Activated T-helper 2 cell treated with anti-CD3 and anti-CD28 coated beads, Interferon-gamma antibody, Interleukin-2, Interleukin-4, amounts not matched to agents 10 μg/mL and 5 μg/mL and 100 μg/mL, durations not matched to agents 14 hours and 24 hours and 36 hours (primary cell): ENCODE results near the gene UFD1. TPM values are rescaled to one million over a fixed set of nuclear protein-coding genes. Genes with fewer than 3 reads are reported as not detected.

ENCODE experiments used
- DNase-seq: peaks from one replicate; pipeline ENCODE4 v3.0.0; 2021; ENCODE audit warnings: low spot score
- H3K27ac Mint-ChIP-seq: one replicate; pipeline ENCODE4 v1.8.0; 2021; ENCODE audit warnings: mixed read lengths
- H3K27me3 Mint-ChIP-seq: one replicate; pipeline ENCODE4 v1.8.0; 2021; ENCODE audit warnings: low read depth, mixed read lengths
- H3K36me3 Mint-ChIP-seq: one replicate; pipeline ENCODE4 v1.8.0; 2021; ENCODE audit warnings: low read depth, mixed read lengths
- H3K4me1 Mint-ChIP-seq: one replicate; pipeline ENCODE4 v1.8.0; 2021; ENCODE audit warnings: low read depth, mixed read lengths
- H3K4me3 Mint-ChIP-seq: one replicate; pipeline ENCODE4 v1.8.0; 2021; ENCODE audit warnings: low read depth, mild to moderate bottlenecking, moderate library complexity, mixed read lengths
- H3K9me3 Mint-ChIP-seq: one replicate; pipeline ENCODE4 v1.8.0; 2021; ENCODE audit warnings: mixed read lengths
- intact Hi-C: fragments of 100-400 bp; cut with micrococcal nuclease; formaldehyde crosslinking; loops from one replicate; pipeline ENCODE4 v1.15.1; 2023
- total RNA-seq: library from RNA; stranded (reverse); gene quantifications from 2 replicates; pipeline ENCODE4 v1.2.3, GENCODE V29; 2022

The UFD1 gene
- total RNA-seq, 1 donor from 2014 or later: 103 TPM

GRCh38 chr22:19471572-19471971 lies 7.4 kb downstream of the UFD1 start:
- H3K27ac Mint-ChIP-seq: no peak overlapping the region
- H3K36me3 Mint-ChIP-seq: peaks cover 83% of the 10 kb centered on the region
- DNase-seq: no peak
- H3K4me1 Mint-ChIP-seq: peaks cover 7% of the 10 kb centered on the region
- intact Hi-C loops: loop anchor here (10.0 kb wide), 1 partner anchor 327 kb away; the partner anchor contains the start of gene ESS2
- no peaks in the 10 kb centered on the region for H3K27me3 Mint-ChIP-seq
- no peak overlapping the region for H3K4me3 Mint-ChIP-seq
- H3K9me3 Mint-ChIP-seq: no peaks in the 10 kb centered on the region

DNA sequence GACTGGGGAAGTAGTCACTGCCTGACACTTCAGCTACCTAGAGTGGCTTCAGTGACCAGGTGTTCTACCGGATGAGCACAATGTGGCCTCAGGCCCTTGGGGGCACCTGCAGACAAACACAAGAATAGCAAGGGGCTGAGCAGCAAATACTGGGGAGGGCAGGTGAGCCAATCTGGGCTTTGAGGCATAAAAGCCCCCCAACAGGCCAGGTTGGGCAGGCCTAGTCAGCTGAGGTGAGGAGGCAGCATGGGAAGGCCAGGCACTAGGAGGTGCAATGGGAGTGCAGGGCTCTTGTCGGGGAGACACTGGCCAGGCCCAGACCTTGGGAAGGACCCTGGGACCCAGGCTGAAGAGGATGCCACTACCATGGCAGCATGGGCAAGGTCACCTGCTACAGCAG lies 9.0 kb downstream of the UFD1 start:
- intact Hi-C loops: loop anchor here (10.0 kb wide), 1 partner anchor 325 kb away; the partner anchor contains the start of gene ESS2
- Mint-ChIP-seq H3K36me3 (peaks cover 84% of the 10 kb centered on the region), H3K4me3 (no peak overlapping the region), H3K27ac (no peak overlapping the region), H3K9me3 (no peaks in the 10 kb centered on the region), H3K27me3 (no peaks in the 10 kb centered on the region), H3K4me1 (no peaks in the 10 kb centered on the region)
- no peak for DNase-seq

GRCh38 chr22:19469421-19469820 lies 9.6 kb downstream of the UFD1 start:
- Mint-ChIP-seq H3K4me3 (no peak overlapping the region), H3K9me3 (no peaks in the 10 kb centered on the region), H3K4me1 (no peaks in the 10 kb centered on the region), H3K27ac (no peak overlapping the region), H3K36me3 (peaks cover 87% of the 10 kb centered on the region), H3K27me3 (no peaks in the 10 kb centered on the region)
- DNase-seq: no peak
- intact Hi-C loops: no loop called here

- H3K9me3 Mint-ChIP-seq: no peaks in the 10 kb centered on the region
- no peak for DNase-seq
- no peak overlapping the region for H3K27ac Mint-ChIP-seq
- intact Hi-C loops: no loop called here
- H3K27me3 Mint-ChIP-seq: no peaks in the 10 kb centered on the region
- no peak overlapping the region for H3K4me3 Mint-ChIP-seq
- no peaks in the 10 kb centered on the region for H3K4me1 Mint-ChIP-seq
- peaks cover 84% of the 10 kb centered on the region for H3K36me3 Mint-ChIP-seq
Observed at GRCh38 chr22:19467912-19468311, 11.1 kb downstream of the UFD1 start.

- no peak for DNase-seq
- H3K9me3 Mint-ChIP-seq: no peaks in the 10 kb centered on the region
- peaks cover 79% of the 10 kb centered on the region for H3K36me3 Mint-ChIP-seq
- no peak overlapping the region for H3K4me3 Mint-ChIP-seq
- H3K4me1 Mint-ChIP-seq: no peaks in the 10 kb centered on the region
- no peaks in the 10 kb centered on the region for H3K27me3 Mint-ChIP-seq
- no peak overlapping the region for H3K27ac Mint-ChIP-seq
- intact Hi-C loops: no loop called here
Observed at GRCh38 chr22:19466848-19467752, 11.9 kb downstream of the UFD1 start.

DNA sequence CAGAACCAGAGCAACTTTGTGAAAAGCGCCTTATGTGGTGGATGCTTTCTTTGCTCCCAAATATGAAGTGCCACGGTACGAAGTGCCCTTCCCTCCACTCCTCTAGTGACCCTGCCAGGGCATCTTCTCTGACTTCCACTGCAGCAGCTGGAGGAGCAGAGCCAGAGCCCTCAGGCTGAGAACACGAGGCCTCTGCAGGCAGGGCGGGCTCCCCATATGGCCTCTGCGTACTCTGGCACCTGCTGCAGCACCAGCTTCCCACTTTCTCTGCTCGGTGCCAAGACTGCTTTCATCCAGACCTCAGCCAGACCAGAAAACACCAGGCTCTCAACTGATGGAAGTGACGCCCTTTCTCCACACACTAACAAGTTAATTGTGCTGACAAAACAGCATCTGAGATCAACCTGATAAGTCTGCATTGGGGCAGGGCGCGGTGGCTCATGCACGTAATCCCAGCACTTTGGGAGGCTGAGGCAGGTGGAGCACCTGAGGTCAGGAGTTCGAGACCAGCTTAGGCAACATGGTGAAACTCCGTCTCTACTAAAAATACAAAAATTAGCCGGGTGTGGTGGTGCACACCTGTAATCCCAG lies 12.8 kb downstream of the UFD1 start:
- H3K36me3 Mint-ChIP-seq: peaks cover 76% of the 10 kb centered on the region
- no peaks in the 10 kb centered on the region for H3K27me3 Mint-ChIP-seq
- DNase-seq: no peak
- H3K9me3 Mint-ChIP-seq: no peaks in the 10 kb centered on the region
- no peaks in the 10 kb centered on the region for H3K4me1 Mint-ChIP-seq
- intact Hi-C loops: no loop called here
- H3K27ac Mint-ChIP-seq: no peak overlapping the region
- no peak overlapping the region for H3K4me3 Mint-ChIP-seq

GRCh38 chr22:19464975-19465374 lies 14.0 kb downstream of the UFD1 start:
- peak overlapping the region; percentile 2 for H3K27ac Mint-ChIP-seq
- DNase-seq: no peak

DNA sequence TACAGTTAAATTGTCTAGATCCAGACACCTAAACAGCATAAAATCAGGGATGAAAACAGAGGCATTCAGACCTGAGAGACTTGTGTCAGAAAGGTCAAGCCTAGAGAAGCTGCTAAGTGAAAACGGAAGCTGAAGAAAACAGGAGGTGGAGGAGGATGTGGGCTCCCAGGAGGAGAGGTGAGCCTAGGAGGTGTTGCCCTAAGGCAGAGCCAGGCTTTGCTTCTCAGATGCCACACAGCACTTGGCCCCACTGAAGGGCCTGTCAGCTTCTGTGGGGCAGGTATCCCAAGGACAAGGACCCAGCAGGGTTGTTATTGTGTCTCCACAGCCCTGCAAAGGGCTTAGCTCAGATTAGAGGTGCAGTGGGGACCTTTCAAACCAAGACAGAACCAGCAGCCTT lies 14.4 kb downstream of the UFD1 start:
- Mint-ChIP-seq H3K4me1 (no peaks in the 10 kb centered on the region), H3K27ac (peak overlapping the region; percentile 2), H3K4me3 (no peak overlapping the region), H3K9me3 (no peaks in the 10 kb centered on the region), H3K36me3 (peaks cover 73% of the 10 kb centered on the region), H3K27me3 (no peaks in the 10 kb centered on the region)
- intact Hi-C loops: no loop called here
- no peak for DNase-seq

More at GRCh38 chr22:19464975-19465374, 14.0 kb downstream of the UFD1 start:
- Mint-ChIP-seq H3K36me3 (peaks cover 75% of the 10 kb centered on the region), H3K4me3 (no peak overlapping the region), H3K4me1 (no peaks in the 10 kb centered on the region), H3K9me3 (no peaks in the 10 kb centered on the region), H3K27me3 (no peaks in the 10 kb centered on the region)
- intact Hi-C loops: no loop called here

GRCh38 chr22:19463491-19464469 lies 15.2 kb downstream of the UFD1 start:
- H3K4me1 Mint-ChIP-seq: no peaks in the 10 kb centered on the region
- no peaks in the 10 kb centered on the region for H3K27me3 Mint-ChIP-seq
- intact Hi-C loops: no loop called here
- no peak for DNase-seq
- H3K9me3 Mint-ChIP-seq: no peaks in the 10 kb centered on the region
- H3K4me3 Mint-ChIP-seq: no peak overlapping the region
- no peak overlapping the region for H3K27ac Mint-ChIP-seq
- peaks cover 66% of the 10 kb centered on the region for H3K36me3 Mint-ChIP-seq

DNA sequence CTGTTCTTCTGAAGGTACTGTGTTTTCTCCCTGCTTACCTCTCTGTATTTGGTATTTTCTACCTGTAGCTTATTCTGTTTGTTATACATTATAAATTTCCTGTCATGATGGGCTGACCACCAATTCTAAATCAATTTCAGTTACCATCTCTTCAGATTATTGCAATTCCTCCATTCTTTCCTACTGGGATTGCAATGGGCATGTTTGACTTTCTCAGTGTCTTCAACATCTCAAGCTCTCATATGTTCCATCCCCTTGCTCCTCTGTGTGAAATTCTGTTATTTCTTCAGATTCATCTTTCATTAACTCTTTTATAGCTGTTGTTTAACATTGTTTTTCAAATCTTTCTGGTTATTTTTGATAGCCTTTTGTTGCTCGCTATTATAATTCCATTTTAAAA lies 16.0 kb downstream of the UFD1 start:
- Mint-ChIP-seq H3K27ac (no peak overlapping the region), H3K36me3 (peaks cover 61% of the 10 kb centered on the region), H3K9me3 (no peaks in the 10 kb centered on the region), H3K4me1 (no peaks in the 10 kb centered on the region), H3K27me3 (no peaks in the 10 kb centered on the region), H3K4me3 (no peak overlapping the region)
- no peak for DNase-seq
- intact Hi-C loops: no loop called here

- no peak overlapping the region for H3K4me3 Mint-ChIP-seq
- H3K9me3 Mint-ChIP-seq: no peaks in the 10 kb centered on the region
- no peak overlapping the region for H3K27ac Mint-ChIP-seq
- H3K4me1 Mint-ChIP-seq: no peaks in the 10 kb centered on the region
- H3K27me3 Mint-ChIP-seq: no peaks in the 10 kb centered on the region
- peaks cover 57% of the 10 kb centered on the region for H3K36me3 Mint-ChIP-seq
- DNase-seq: no peak
- intact Hi-C loops: no loop called here
Observed at GRCh38 chr22:19461506-19461905, 17.5 kb downstream of the UFD1 start.

GRCh38 chr22:19460036-19460435 lies 19.0 kb downstream of the UFD1 start:
- no peaks in the 10 kb centered on the region for H3K27me3 Mint-ChIP-seq
- H3K4me1 Mint-ChIP-seq: peaks cover 4% of the 10 kb centered on the region
- no peak overlapping the region for H3K4me3 Mint-ChIP-seq
- intact Hi-C loops: no loop called here
- H3K27ac Mint-ChIP-seq: no peak overlapping the region
- H3K9me3 Mint-ChIP-seq: no peaks in the 10 kb centered on the region
- no peak for DNase-seq
- peaks cover 62% of the 10 kb centered on the region for H3K36me3 Mint-ChIP-seq
